ENCODE results near the gene PIEZO2. TPM values are rescaled to one million over a fixed set of nuclear protein-coding genes. Genes with fewer than 3 reads are reported as not detected.

PIEZO2 gene
- total RNA-seq, 1 donor = 1.3 TPM

DNA sequence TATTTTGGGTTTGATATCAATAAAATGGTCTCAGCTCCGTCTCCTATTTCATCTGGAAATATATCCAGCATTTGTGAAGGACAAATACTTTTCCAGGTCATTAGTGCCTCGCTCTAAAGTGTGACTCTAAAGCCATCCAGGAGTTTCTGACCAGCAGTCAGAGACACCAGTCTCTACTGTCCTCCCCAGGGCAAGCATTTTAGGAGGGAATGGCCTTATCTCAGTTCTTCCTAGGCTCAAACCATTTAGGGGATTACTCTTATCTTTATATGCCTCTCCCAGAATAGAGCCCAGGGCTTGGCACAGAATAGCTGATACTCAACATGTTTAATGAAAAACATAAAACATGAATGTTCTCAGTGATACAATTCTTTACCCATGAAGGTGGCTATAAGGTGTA is 436.0 kb downstream of the PIEZO2 start:
- no peak for DNase-seq (ENCODE audit: low read depth in 2 of 3, low spot score in 2 of 3)

- DNase-seq (ENCODE audit: low read depth in 2 of 3, low spot score in 2 of 3) = no peak
Observed at GRCh38 chr18:10707294-10707693, 442.1 kb downstream of the PIEZO2 start.

DNA sequence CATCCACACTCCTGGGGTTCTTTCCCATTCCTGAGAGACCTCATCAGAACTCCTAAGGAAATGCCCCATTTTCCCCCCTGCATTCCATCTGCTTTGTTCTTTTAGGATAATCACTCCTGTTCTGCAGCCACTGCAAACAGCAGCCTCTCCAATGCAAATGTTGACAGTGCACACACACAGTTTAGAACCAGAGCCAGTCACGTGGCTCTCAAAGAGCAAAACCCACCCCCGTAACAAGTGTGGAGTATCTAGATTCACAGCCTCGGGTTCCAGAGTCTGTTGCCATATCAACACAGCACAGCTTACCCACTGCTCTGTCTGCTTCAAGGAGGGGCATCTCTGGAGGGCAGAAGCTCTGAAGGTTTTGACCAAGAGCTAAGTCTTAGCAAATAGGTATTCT is 443.6 kb downstream of the PIEZO2 start:
- no peak for DNase-seq (ENCODE audit: low read depth in 2 of 3, low spot score in 2 of 3)

- DNase-seq (ENCODE audit: low read depth in 2 of 3, low spot score in 2 of 3) = no peak
Observed at GRCh38 chr18:10705291-10705690, 444.1 kb downstream of the PIEZO2 start.

GRCh38 chr18:10702206-10702605 is 447.2 kb downstream of the PIEZO2 start:
- DNase-seq (ENCODE audit: low read depth in 2 of 3, low spot score in 2 of 3) = no peak

DNA sequence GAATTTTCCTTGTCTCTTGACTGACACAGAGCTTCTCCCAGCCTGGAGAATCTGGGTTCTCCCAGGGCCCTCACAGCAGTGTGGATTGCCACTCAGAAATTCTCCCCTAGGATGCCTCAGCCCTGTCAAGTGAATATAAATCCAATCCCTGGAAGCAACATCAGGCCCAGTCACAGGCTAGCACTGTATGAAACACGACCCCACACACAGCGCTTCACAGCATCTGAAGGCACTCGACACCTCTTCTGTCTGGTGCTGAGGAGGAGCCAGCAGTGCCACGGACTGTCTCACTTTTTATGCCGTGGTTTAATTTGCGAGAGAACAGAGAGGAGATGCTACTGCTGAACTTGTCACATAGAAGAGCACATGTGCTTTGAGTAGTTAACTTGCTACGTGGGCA is 459.0 kb downstream of the PIEZO2 start:
- no peak for DNase-seq (ENCODE audit: low read depth in 2 of 3, low spot score in 2 of 3)

- DNase-seq (ENCODE audit: low read depth in 2 of 3, low spot score in 2 of 3) = no peak
Observed at GRCh38 chr18:10690035-10690329, 459.4 kb downstream of the PIEZO2 start.

DNA sequence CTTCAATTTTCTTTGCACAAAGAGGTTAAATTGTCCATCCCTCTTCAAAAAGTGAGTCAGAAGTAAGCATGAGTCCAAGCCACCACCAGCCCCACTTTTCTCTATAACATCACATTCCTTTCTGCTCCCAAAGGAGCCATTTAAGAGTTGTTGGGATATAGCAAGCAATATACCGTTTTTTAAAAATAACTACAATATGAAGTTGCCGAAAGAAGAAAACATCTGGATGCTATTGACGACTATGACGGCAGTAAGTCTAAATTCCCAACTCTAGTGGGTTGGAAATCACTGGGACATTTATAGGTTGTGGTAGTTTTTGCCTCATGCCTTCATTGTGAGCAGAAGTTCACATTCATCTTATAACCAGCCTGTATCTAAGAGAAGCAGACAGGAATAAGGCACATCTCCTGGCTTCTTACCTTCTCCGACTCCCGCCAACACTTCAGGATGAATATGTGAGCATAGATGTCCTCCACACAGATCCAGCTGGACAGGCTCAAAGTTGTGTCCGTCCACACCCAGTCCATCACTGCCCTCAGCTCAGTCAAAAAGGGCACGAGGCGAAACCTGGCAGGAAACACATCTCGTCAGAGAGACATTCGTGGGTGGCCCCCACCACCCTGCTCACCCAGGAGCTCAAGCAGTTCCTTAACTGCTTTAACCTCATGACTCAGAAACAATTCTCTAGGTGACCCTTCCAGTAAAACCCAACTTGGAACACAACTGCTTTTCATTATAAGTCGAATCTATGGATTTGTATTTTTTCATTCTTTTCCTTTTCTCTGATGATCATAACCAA is 459.9 kb downstream of the PIEZO2 start:
- DNase-seq (ENCODE audit: low read depth in 2 of 3, low spot score in 2 of 3) = no peak

DNA sequence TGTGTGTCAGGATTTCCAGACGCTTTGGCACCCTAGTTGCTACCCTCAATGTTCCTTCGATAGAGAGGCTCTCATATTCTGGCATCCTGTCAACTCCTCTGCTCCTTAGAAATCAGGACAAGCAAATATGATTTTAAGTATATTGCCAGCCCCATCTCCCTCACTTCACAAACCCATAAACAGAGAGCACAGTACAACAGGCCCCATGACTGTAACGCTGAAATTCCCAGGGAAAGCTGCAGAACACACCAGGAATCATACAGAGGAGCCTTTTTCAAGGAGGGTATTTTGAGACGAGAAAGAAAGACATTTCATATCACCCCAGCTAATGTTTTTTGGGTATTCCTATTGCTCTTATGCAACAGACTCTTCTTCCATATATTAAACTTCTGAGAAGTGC is 460.6 kb downstream of the PIEZO2 start:
- DNase-seq (ENCODE audit: low read depth in 2 of 3, low spot score in 2 of 3) = no peak

- no peak for DNase-seq (ENCODE audit: low read depth in 2 of 3, low spot score in 2 of 3)
Observed at GRCh38 chr18:10687161-10687925, 462.0 kb downstream of the PIEZO2 start.

DNA sequence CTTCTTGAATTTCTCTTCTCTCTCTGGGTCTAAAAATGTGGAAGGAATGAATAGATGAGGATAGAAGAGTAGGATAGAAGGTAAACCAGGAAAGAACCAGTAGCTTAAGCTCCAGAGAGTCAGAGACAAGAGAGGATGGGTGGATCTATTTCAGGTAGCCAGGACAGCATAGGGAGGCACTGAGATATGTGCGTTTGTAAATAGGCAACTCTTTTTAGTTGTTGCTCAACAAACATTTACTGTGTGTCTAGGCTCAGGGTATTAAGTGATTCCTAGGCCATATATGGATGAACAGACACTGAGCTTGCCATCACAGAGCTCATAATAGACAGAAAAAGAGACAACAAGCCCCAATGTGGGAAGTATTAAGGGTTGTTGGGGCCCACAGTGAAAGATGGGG is 463.1 kb downstream of the PIEZO2 start:
- DNase-seq (ENCODE audit: low read depth in 2 of 3, low spot score in 2 of 3) = no peak

DNA sequence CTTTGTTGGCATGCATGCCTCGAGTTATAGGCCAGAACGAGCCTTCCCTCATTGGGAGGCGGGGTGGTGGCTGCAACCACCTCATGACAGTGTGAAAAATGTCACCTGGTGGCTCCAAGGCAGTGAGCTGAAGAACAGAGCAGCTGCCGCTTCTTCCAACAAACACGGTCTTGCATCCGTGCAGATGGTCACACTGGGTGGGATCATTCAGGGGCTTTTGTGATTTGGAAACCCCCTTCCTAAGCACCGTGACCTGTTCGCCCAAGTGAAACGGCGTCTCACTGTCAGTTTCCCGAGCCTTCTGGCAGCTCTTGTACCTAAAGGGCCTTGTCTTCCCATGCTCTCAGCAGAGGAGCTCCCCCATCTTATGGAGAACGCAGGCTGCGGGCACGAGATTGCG is 463.9 kb downstream of the PIEZO2 start:
- DNase-seq (ENCODE audit: low read depth in 2 of 3, low spot score in 2 of 3) = no peak

GRCh38 chr18:10682368-10682714 is 467.0 kb downstream of the PIEZO2 start:
- DNase-seq (ENCODE audit: low read depth in 2 of 3, low spot score in 2 of 3) = no peak

- DNase-seq (ENCODE audit: low read depth in 2 of 3, low spot score in 2 of 3) = no peak
Observed at GRCh38 chr18:10681581-10682367, 467.6 kb downstream of the PIEZO2 start.

DNA sequence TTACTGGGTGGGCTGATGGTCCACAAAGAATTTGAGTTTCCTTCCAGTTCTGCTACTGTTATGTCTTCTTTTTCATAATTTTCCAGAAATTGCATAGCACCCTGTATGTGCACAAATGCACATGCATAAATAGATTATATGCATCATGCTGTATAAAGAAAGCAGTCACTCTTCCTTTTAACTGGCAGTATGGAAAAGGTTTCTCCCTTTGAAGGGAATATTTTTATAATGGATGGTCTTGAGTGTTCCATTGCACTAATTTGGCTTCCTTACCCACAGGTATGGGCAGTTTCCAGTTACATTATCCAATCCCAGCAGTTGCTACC is 469.1 kb downstream of the PIEZO2 start:
- DNase-seq (ENCODE audit: low read depth in 2 of 3, low spot score in 2 of 3) = no peak

- no peak for DNase-seq (ENCODE audit: low read depth in 2 of 3, low spot score in 2 of 3)
Observed at GRCh38 chr18:10679557-10680270, 469.7 kb downstream of the PIEZO2 start.

DNA sequence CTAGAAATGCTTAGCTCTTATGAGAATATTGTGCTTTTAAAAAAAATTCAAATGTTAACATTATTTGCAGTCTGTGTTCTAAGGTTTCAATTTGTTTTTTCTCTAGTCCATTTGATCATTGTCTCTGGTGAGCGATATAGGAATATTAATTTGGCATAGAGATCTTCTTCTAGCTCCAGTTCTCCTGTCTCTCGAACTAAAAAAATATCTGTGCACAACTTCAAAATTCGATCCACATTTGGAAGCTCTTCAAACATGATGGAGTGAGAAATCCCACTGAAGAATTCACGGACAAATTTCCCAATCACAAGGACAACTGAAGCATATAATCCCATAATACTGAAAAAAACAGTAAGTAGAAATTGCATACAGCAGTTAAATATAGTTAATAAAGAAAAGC is 477.9 kb downstream of the PIEZO2 start:
- DNase-seq (ENCODE audit: low read depth in 2 of 3, low spot score in 2 of 3) = no peak

- no peak for DNase-seq (ENCODE audit: low read depth in 2 of 3, low spot score in 2 of 3)
Observed at GRCh38 chr18:10670856-10671255, 478.5 kb downstream of the PIEZO2 start.

- no peak for DNase-seq (ENCODE audit: low read depth in 2 of 3, low spot score in 2 of 3)
Observed at GRCh38 chr18:10669441-10670100, 479.8 kb downstream of the PIEZO2 start.

DNA sequence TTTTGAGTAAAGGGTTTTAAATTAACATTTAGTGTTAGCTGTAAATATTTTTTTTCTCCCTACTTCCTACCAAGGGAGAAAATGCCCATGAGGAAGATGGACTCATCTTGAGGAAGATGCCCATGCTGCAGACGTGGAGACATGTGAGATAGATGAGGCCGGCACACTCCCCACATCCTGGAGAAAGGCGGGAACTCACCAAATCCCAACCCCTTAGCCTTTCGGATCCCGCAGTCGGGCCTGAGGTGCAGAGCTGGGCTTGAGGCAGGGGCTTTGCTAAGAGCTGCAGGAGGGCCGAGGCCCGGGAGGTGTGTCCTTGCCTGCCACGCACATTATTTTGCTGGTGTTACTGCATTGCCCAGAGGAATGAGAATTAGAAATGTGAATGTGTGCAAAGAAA is 485.6 kb downstream of the PIEZO2 start:
- DNase-seq (ENCODE audit: low read depth in 2 of 3, low spot score in 2 of 3) = no peak

DNA sequence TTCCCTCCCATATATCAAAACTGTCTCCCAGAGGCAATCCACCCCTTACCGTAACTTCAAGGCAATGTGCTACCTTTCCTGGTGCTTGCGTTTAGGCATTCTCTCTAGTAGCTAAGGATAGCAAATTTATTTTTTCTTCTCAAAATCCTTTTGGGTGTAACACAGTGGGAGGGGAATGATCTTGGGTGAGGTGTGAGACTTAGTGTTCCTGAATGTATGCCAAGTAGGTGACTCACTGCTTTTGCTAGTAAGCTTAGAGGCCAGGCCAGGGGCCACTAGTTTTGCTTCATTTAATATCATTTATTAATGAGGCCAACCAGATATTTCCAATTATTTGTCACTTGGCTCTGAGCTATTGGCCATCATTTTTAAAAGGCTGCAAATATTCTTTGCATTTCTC is 488.1 kb downstream of the PIEZO2 start:
- DNase-seq (ENCODE audit: low read depth in 2 of 3, low spot score in 2 of 3) = no peak
